Heart right ventricle (tissue), 16 donors: ENCODE data around the gene CHRM1. TPM values are rescaled to one million over a fixed set of nuclear protein-coding genes. Genes with fewer than 3 reads are reported as not detected.

ENCODE experiments used
- ATAC-seq, 8 donors: fragments of 200-7000 bp; cut with Tn5 transposase; one replicate each; pipeline ENCODE4 v1.9.1; 2020; ENCODE audit warnings: mild to moderate bottlenecking in 8 of 8, moderate library complexity in 8 of 8, moderate number of reproducible peaks in 1 of 8
- DNase-seq, 2 donors: peaks; one replicate each; pipeline ENCODE4 v3.0.0-alpha.2; 2020
- H3K27ac ChIP-seq, 10 donors: fragments of 200-600 bp; sonication (generic) in 2 of 10; one replicate each; pipeline versions ENCODE4 v1.5.0 to v1.8.0; 2020 to 2022; ENCODE audit warnings: mild to moderate bottlenecking in 3 of 10
- H3K27me3 ChIP-seq, 7 donors: fragments of 200-600 bp; one replicate each; pipeline ENCODE4 v1.8.0; 2021 to 2022; ENCODE audit warnings: mild to moderate bottlenecking in 2 of 7
- H3K36me3 ChIP-seq, 9 donors: fragments of 200-600 bp; sonication (generic) in 1 of 9; one replicate each; pipeline versions ENCODE4 v1.5.0 to v1.8.0; 2020 to 2022; ENCODE audit warnings: mild to moderate bottlenecking in 2 of 9
- H3K4me1 ChIP-seq, 9 donors: fragments of 200-600 bp; sonication (generic) in 1 of 9; one replicate each; pipeline versions ENCODE4 v1.5.0 to v1.8.0; 2020 to 2022; ENCODE audit warnings: mild to moderate bottlenecking in 4 of 9
- H3K4me3 ChIP-seq, 10 donors: fragments of 200-600 bp; sonication (generic) in 2 of 10; one replicate each; pipeline versions ENCODE4 v1.5.0 to v1.8.0; 2020 to 2022; ENCODE audit warnings: mild to moderate bottlenecking in 7 of 10, moderate library complexity in 2 of 10
- H3K9me3 ChIP-seq, 11 donors: fragments of 200-600 bp in 10 of 11; sonication (generic) in 2 of 11; one replicate each; pipeline versions ENCODE4 v1.5.0 to v1.8.0; 2013 to 2022; ENCODE audit warnings: mild to moderate bottlenecking in 2 of 11, control low read depth in 1 of 11, moderate library complexity in 1 of 11
- CTCF ChIP-seq, 9 donors: fragments of 200-600 bp; sonication (generic) in 2 of 9; IDR thresholded peaks; one replicate each; pipeline versions ENCODE4 v1.5.0 to v1.8.0; 2021 to 2022; ENCODE audit warnings: antibody characterized with exemption in 9 of 9, mild to moderate bottlenecking in 5 of 9, moderate library complexity in 1 of 9
- WGBS, 2 donors: extraction: QIAGEN DNeasy Blood & Tissue Kit; methylation state at CpG; one replicate each; pipeline ENCODE4 v1.1.7; 2013; ENCODE audit warnings: inconsistent platforms in 1 of 2; 5-methylcytosine and 5-hydroxymethylcytosine counted together
- intact Hi-C, 10 donors: fragments of 100-400 bp; cut with DNase I; formaldehyde crosslinking; loops; one replicate each; pipeline versions ENCODE4 v1.11.1 to v1.14.2; 2022
- polyA plus RNA-seq, 2 donors: library from polyadenylated mRNA; stranded (reverse); fragments of 200-250 nt; gene quantifications; one replicate each; pipeline ENCODE4 v1.2.3, GENCODE V29; 2013
- total RNA-seq, 10 donors: library from RNA; stranded (reverse); fragmentation: NEBNext Ultra II Directional in 3 of 10; extraction: Animal tissue kit (Norgen Biotek cat#: 25700) in 3 of 10; gene quantifications; one replicate each; pipeline versions ENCODE4 v1.2.1 to v1.2.4, GENCODE V29; 2021 to 2023
- donor health status: Arrhythmogenic right ventricular cardiomyopathy.
- donor health status: ischemic (EF 13 %, LVEDD 7.1; RV severe dilation, severe dysfunction).
- donor health status: healthy with polysubstance abuse.
- donor health status: DM: no; HTN: yes; CAD: no.
- donor health status: DM: no; HTN: no; CAD: no.
- donor health status: ischemic (EF 25% LVEDD 6.9; RV normal size, moderate dysfunction).
- donor health status: ischemic (EF 25% LVEDD 5.7; RV mildly dilated, moderate dysfunction).
- donor health status: healthy.
- donor health status: DM: yes; HTN: yes; CAD: no.
- donor health status: Ischemic cardiomyopathy.
- donor health status: ischemic (EF 35%, LVEDD 5.7; RV mildly dilated, moderate dysfunction).
- donor health status: nonischemic (EF 11% LVEDD 7.7; RV severe dilation, severe dysfunction).
- donor health status: DM: yes; HTN: yes; CAD: no.
- donor health status: PGD.
- donor health status: ischemic (EF 29% LVEDD 5.4; RV normal size, mild dysfunction).
- donor health status: nonischemic (EF 23%, LVEDD 6.1; RV moderate dilation, normal function).

CHRM1 gene
- total and polyA plus RNA-seq, 12 donors = not detected

GRCh38 chr11:62883673-62884072, 37.5 kb downstream of the CHRM1 start:
- H3K36me3 ChIP-seq = peaks cover 11 to 67% (median 60%) of the 10 kb centered on the region in 9 donors
- no peaks in the 10 kb centered on the region for H3K27me3 ChIP-seq
- WGBS, 2 donors = 74 to 78% methylated on average over 3 of the region's 3 CpGs
- no peak for TF ChIP-seq CTCF (IDR thresholded peaks at IDR 0.05)
- peak overlapping the region in 3 of 10 donors; percentile 86 to 98 (median 94) for H3K4me3 ChIP-seq
- H3K9me3 ChIP-seq = no peaks in the 10 kb centered on the region
- H3K4me1 ChIP-seq = peaks cover 16 to 58% (median 42%) of the 10 kb centered on the region in 9 donors
- intact Hi-C loops = no loop called here
- H3K27ac ChIP-seq = peak overlapping the region in 4 of 10 donors; percentile 17 to 100 (median 98)
- ATAC-seq (no peak), DNase-seq (no peak)

GRCh38 chr11:62882788-62883501, 38.2 kb downstream of the CHRM1 start:
- no peaks in the 10 kb centered on the region for H3K27me3 ChIP-seq
- ATAC-seq (no peak), DNase-seq (no peak)
- TF ChIP-seq CTCF (IDR thresholded peaks at IDR 0.05) = no peak
- intact Hi-C loops = no loop called here
- peak overlapping the region in 9 of 10 donors; percentile 46 to 100 (median 86) for H3K4me3 ChIP-seq
- H3K27ac ChIP-seq = peak overlapping the region in 7 of 10 donors; percentile 26 to 100 (median 98)
- H3K4me1 ChIP-seq = peaks cover 16 to 58% (median 41%) of the 10 kb centered on the region in 9 donors
- peaks cover 7 to 59% (median 53%) of the 10 kb centered on the region in 9 donors for H3K36me3 ChIP-seq
- 62 to 70% methylated on average over 5 of the region's 5 CpGs for WGBS, 2 donors
- H3K9me3 ChIP-seq = no peaks in the 10 kb centered on the region

GRCh38 chr11:62882431-62882749, 38.8 kb downstream of the CHRM1 start:
- no peak for DNase-seq
- Histone ChIP-seq H3K9me3 (no peaks in the 10 kb centered on the region), H3K36me3 (peaks cover 7 to 54% (median 50%) of the 10 kb centered on the region in 9 donors), H3K4me1 (peaks cover 16 to 58% (median 41%) of the 10 kb centered on the region in 9 donors), H3K27ac (peak overlapping the region in 8 of 10 donors; percentile 94 to 100 (median 98)), H3K27me3 (no peaks in the 10 kb centered on the region), H3K4me3 (peak overlapping the region; percentile 46 to 100 (median 88))
- intact Hi-C loops = no loop called here
- 24 to 28% methylated on average over 6 of the region's 6 CpGs for WGBS, 2 donors
- ATAC-seq = no peak
- TF ChIP-seq CTCF (IDR thresholded peaks at IDR 0.05) = no peak

GRCh38 chr11:62881579-62882430, 39.4 kb downstream of the CHRM1 start:
- WGBS, 2 donors = 3 to 5% methylated on average over 20 to 21 of the region's 21 CpGs
- Histone ChIP-seq H3K36me3 (peaks cover 7 to 48% (median 44%) of the 10 kb centered on the region in 9 donors), H3K27me3 (no peaks in the 10 kb centered on the region), H3K4me3 (peak overlapping the region; percentile 46 to 100 (median 88)), H3K27ac (peak overlapping the region; percentile 79 to 100 (median 98)), H3K4me1 (peaks cover 16 to 58% (median 41%) of the 10 kb centered on the region in 9 donors), H3K9me3 (no peaks in the 10 kb centered on the region)
- intact Hi-C loops = loop anchor here in 1 of 10 donors (2.0 kb wide), 1 partner anchor 39 kb away; no protein-coding TSS in a partner anchor
- ATAC-seq = peak; percentile 71 to 90 (median 82)
- peak in 1 of 9 donors; percentile 19 for TF ChIP-seq CTCF (IDR thresholded peaks at IDR 0.05)
- DNase-seq = peak; percentile 87 to 94
